Stimulated activated CD4-positive, alpha-beta T cell treated with anti-CD3 and anti-CD28 coated beads, TNF-alpha, amount 100 ng/mL, for 24 hours (primary cell): ENCODE results near the gene PIGR.

ENCODE experiments used
- DNase-seq, 3 experiments: peaks; one replicate each; pipeline ENCODE4 v3.0.0-alpha.2; 2020; ENCODE audit warnings: low read depth in 3 of 3

The PIGR gene

GRCh38 chr1:206890125-206891060 is 55.9 kb downstream of the PIGR start:
- DNase-seq, result no peak

- DNase-seq, result no peak
Measured at GRCh38 chr1:206887701-206888100, 58.6 kb downstream of the PIGR start.

- DNase-seq, result no peak
Measured at GRCh38 chr1:206886831-206887230, 59.4 kb downstream of the PIGR start.

GRCh38 chr1:206885341-206886060 is 60.8 kb downstream of the PIGR start:
- DNase-seq, result no peak

GRCh38 chr1:206883876-206884275 is 62.4 kb downstream of the PIGR start:
- no peak for DNase-seq

GRCh38 chr1:206883160-206883559 is 63.1 kb downstream of the PIGR start:
- DNase-seq, result no peak

- no peak for DNase-seq
Measured at GRCh38 chr1:206882555-206882954, 63.7 kb downstream of the PIGR start.

- DNase-seq, result no peak
Measured at GRCh38 chr1:206880314-206880713, 66.0 kb downstream of the PIGR start.
